K562 (cell line): Measurements from ENCODE around the gene ACCSL. TPM values are rescaled to one million over a fixed set of nuclear protein-coding genes. Genes with fewer than 3 reads are reported as not detected.

Experiments
- ARHGAP35 ChIP-seq: fragments of 450-650 bp; IDR thresholded peaks from 2 replicates; pipeline ENCODE4 v1.6.1; 2018; ENCODE audit not compliant: partially characterized antibody
- FOXP1 ChIP-seq: sonication (generic); formaldehyde crosslinking; IDR thresholded peaks from 2 replicates; pipeline ENCODE4 v1.8.0; 2022; ENCODE audit warnings: mild to moderate bottlenecking, missing genetic modification reagents
- GTF2E2 ChIP-seq: fragments of 200-800 bp; sonication (Bioruptor generic); IDR thresholded peaks from 2 replicates; pipeline ENCODE4 v1.6.1; 2016; ENCODE audit warnings: missing genetic modification characterization, missing compliant biosample characterization
- GTF3C2 ChIP-seq: IDR thresholded peaks from 3 replicates; pipeline ENCODE4 v1.6.1; 2011; ENCODE audit warnings: borderline replicate concordance, mild to moderate bottlenecking, moderate library complexity; ENCODE audit not compliant: insufficient read length; ENCODE audit errors: extremely low read depth
- MEF2D ChIP-seq: conservative IDR thresholded peaks from 2 replicates; pipeline ENCODE4 v1.6.1; 2016; ENCODE audit warnings: low read depth, missing genetic modification characterization, missing compliant biosample characterization
- MIER1 ChIP-seq: fragments of 450-650 bp; IDR thresholded peaks from 2 replicates; pipeline ENCODE4 v1.6.1; 2016; ENCODE audit warnings: antibody characterized with exemption, mild to moderate bottlenecking, low read depth
- NR0B1 ChIP-seq: fragments of 450-650 bp; IDR thresholded peaks from one replicate; pipeline ENCODE4 v1.6.1; 2018; ENCODE audit warnings: mild to moderate bottlenecking, moderate library complexity; ENCODE audit not compliant: partially characterized antibody
- PTBP1 ChIP-seq: fragments of 200-400 bp; formaldehyde crosslinking; IDR thresholded peaks from 2 replicates; pipeline ENCODE4 v1.6.1; 2017; ENCODE audit warnings: low read depth, low read length
- STAT6 ChIP-seq: sonication (generic); formaldehyde crosslinking; IDR thresholded peaks from 2 replicates; pipeline ENCODE4 v1.8.1; 2023; ENCODE audit warnings: mild to moderate bottlenecking, missing genetic modification reagents
- ZBTB9 ChIP-seq: fragments of 450-650 bp; formaldehyde crosslinking; IDR thresholded peaks from 2 replicates; pipeline ENCODE4 v1.4.0; 2020; ENCODE audit warnings: mild to moderate bottlenecking, moderate library complexity
- ZFP1 ChIP-seq: fragments of 450-650 bp; formaldehyde crosslinking; IDR thresholded peaks from 2 replicates; pipeline ENCODE4 v1.4.0; 2020; ENCODE audit warnings: mild to moderate bottlenecking, mixed read lengths
- polyA plus RNA-seq, 8 experiments: library from polyadenylated mRNA; depleted of rRNA in 4 of 8; stranded (reverse) in 5 of 8; unstranded in 3 of 8; fragments of >200 nt; fragmentation: Nextera tagmentation in 2 of 8; fragmentation: Illumina TruSeq in 1 of 8; extraction: Ambion mirVana in 2 of 8; extraction: Trizol in 1 of 8; gene quantifications; 2 replicates each; pipeline versions ENCODE4 v1.2.1 to v1.2.3, GENCODE V29; 2011 to 2014; ENCODE audit warnings: inconsistent platforms in 1 of 8, missing spikeins in 1 of 8
- total RNA-seq, 7 experiments: library from RNA; depleted of rRNA in 6 of 7; stranded (reverse); fragments of >200 nt in 6 of 7; fragmentation: Illumina TruSeq in 2 of 7; extraction: Trizol in 2 of 7; gene quantifications; 2 replicates each; pipeline versions ENCODE4 v1.2.1 to v1.2.3, GENCODE V29; 2011 to 2021; ENCODE audit warnings: low replicate concordance in 1 of 7
- TF ChIP-seq, protein P1 (sequence below): fragments of 250-450 bp; sonication (Bioruptor Pico); IDR thresholded peaks from 2 replicates; pipeline ENCODE4 v1.4.0; 2020; ENCODE audit warnings: mild to moderate bottlenecking, moderate library complexity
- TF ChIP-seq, protein P2 (sequence below): fragments of 250-450 bp; sonication (Bioruptor Pico); IDR thresholded peaks from 2 replicates; pipeline ENCODE4 v1.8.0; 2021; ENCODE audit warnings: mild to moderate bottlenecking, moderate library complexity

ACCSL gene
- total and polyA plus RNA-seq, 9 of the 15 experiments (the other 6 are each of a cell fraction or from before 2014, with no cell fraction given): not detected

DNA sequence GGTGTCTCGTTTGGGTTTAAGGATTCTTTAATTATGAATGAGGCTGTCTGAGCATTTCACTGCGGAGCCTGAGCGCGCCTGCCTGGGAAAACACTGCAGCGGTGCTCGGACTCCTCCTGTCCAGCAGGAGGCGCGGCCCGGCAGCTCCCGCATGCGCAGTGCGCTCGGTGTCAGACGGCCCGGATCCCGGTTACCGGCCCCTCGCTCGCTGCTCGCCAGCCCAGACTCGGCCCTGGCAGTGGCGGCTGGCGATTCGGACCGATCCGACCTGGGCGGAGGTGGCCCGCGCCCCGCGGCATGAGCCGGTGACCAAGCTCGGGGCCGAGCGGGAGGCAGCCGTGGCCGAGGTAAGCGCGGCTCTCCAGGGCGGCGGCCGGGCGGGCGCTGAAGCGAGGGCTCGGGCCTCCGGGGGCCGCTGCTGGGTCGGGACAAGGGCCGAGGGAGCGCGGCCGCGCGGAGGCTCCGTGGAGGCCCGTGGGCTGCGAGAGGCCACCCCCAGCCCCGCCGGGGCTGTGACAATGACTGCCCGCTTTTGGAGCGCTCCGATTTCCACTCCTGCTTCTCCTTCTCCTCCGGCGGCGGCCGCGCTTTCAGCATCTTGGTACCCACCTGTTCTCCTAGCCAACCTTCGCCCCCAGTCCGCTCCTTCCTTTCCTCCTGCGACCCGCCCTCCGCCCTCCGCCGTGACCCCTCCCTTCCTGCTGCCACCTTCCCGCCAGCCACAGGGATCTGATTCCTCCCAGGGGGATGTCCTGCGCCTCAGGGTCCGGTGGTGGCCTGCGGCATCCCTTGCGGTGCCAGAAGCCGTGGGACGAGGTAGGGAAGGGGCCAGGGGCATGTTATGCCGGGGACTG lies 48.0 kb downstream of the ACCSL start, which contains the start of gene EXT2 (continued):
- no peak for TF ChIP-seq ZBTB9 (CRISPR knock-in tag)
- TF ChIP-seq, protein P1, sequence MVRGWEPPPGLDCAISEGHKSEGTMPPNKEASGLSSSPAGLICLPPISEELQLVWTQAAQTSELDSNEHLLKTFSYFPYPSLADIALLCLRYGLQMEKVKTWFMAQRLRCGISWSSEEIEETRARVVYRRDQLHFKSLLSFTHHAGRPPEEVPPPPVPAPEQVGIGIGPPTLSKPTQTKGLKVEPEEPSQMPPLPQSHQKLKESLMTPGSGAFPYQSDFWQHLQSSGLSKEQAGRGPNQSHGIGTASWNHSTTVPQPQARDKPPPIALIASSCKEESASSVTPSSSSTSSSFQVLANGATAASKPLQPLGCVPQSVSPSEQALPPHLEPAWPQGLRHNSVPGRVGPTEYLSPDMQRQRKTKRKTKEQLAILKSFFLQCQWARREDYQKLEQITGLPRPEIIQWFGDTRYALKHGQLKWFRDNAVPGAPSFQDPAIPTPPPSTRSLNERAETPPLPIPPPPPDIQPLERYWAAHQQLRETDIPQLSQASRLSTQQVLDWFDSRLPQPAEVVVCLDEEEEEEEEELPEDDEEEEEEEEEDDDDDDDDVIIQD (CRISPR knock-in tag): no peak
- TF ChIP-seq FOXP1 (CRISPR knock-in tag): peak; percentile 64; the same call in 1 of the 2 replicates
- TF ChIP-seq ZFP1 (CRISPR knock-in tag): no peak
- TF ChIP-seq, protein P2, sequence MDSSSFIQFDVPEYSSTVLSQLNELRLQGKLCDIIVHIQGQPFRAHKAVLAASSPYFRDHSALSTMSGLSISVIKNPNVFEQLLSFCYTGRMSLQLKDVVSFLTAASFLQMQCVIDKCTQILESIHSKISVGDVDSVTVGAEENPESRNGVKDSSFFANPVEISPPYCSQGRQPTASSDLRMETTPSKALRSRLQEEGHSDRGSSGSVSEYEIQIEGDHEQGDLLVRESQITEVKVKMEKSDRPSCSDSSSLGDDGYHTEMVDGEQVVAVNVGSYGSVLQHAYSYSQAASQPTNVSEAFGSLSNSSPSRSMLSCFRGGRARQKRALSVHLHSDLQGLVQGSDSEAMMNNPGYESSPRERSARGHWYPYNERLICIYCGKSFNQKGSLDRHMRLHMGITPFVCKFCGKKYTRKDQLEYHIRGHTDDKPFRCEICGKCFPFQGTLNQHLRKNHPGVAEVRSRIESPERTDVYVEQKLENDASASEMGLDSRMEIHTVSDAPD (CRISPR knock-in tag): no peak
- no peak for TF ChIP-seq STAT6 (CRISPR knock-in tag)
- TF ChIP-seq PTBP1: no peak
- no peak for TF ChIP-seq NR0B1
- TF ChIP-seq MEF2D (tag): no peak
- no peak for TF ChIP-seq MIER1
- no peak for TF ChIP-seq GTF2E2 (tag)
- no peak for TF ChIP-seq GTF3C2
- no peak for TF ChIP-seq ARHGAP35
